Skin of body (tissue), 2 donors: ENCODE results near the gene DCUN1D1. TPM values are rescaled to one million over a fixed set of nuclear protein-coding genes. Genes with fewer than 3 reads are reported as not detected.

Source experiments
- DNase-seq: peaks from one replicate; lab custom pipeline; 2025; lab: John Stamatoyannopoulos, UW
- total RNA-seq: library from RNA; depleted of rRNA; stranded (reverse); fragments of >200 nt; gene quantifications from one replicate; pipeline ENCODE4 v1.2.3, GENCODE V29; 2014

Gene DCUN1D1
- total RNA-seq, 1 donor from 2014 or later = 36.6 TPM

DNA sequence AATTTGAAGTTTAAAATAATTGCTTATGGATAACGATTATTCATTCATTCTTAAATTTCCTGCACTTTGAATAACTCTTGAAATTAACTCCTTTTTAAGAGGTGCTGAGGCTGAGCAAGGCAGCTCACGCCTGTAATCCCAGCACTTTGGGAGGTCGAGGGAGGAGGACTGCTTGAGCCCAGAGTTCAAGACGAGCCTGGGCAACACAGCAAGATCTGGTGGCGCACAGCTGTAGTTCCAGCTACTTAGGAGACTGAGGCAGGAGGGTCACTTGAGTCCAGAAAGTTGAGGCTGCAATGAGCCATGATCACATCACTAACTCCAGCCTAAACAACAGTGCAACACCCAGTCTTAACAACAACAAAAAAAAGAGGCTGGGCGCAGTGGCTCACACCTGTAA is 8.0 kb downstream of the DCUN1D1 start:
- DNase-seq = no peak

DNA sequence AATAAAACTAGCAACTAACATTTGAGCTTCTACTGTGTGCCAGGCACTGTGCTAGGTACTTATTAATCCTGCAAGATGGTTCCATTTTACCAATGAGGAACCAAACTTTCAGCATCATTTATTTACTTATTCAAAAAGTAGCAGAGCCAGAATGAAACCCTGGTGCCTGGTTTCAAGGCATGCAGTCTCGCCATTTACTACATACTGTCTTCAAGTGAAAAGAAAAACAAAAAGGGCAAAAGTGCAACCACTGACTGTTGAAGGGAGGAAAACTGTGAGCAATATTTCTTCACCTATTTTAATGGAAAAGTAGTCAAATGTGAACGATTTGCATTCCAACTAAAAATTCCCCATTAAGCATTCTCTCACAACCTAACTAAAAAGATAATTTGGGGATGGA is 8.7 kb downstream of the DCUN1D1 start:
- no peak for DNase-seq

- DNase-seq = no peak
Measured at GRCh38 chr3:182970811-182971418, 9.4 kb downstream of the DCUN1D1 start.

DNA sequence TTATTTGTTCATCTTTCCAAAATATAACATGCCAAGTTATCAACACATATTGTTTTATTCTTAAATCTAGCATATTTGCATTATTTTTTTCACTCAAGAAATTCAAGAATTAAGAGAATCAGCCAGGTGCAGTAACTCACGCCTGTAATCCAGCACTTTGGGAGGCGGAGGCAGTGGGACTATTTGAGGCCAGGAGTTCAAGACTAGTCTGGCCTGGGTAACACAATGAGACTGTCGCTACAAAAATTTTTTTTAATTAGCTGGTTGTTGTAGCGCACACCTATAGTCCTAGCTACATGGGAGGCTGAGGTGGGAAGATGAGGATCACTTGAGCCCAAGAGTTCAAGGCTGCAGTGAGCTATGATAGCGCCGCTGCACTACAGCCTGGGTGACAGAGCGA is 10.5 kb downstream of the DCUN1D1 start:
- no peak for DNase-seq

GRCh38 chr3:182969277-182969676 is 11.1 kb downstream of the DCUN1D1 start:
- no peak for DNase-seq

DNA sequence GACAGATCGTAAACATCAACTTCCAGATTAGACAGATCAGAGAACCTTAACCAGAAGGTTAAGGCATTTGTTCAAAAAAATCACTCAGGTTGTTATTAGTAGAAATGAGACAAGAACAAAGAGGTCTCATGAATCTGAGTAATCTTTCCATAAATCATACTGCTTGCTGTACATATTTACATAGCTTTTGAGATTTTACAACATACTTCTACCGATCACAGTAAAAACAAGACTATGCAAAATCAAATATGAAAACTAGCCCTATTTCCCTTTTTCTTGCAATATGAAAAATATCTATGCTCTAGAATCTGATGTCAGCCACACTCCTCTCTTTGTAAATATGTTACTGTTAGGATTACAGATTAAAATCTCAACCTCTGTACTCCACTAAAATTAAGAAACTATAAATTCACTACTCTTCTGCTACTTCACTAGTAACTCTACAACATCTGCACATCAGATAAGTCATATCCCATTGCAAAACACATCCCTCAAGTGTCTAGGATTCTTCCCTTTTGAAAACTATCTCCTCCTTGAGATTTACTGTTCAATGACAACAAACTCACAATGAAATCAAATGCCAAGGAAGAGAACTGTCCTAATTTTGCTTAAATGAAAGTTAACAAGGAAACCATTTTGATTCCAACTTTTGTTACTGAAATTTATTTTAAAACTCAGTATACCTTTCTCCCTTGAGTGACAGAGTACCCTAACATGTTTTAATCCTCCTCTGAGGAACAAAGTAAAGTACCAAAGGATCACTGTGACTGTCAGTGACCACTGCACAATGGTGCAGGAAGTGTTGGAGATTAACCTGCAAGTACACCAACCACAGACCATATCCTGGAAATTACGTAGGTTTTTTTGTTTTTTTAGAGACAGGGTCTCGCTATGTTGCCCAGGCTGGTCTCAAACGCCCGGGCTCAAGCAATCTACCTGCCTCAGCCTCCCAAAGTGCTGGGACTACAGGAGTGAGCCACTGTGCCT is 12.8 kb downstream of the DCUN1D1 start:
- DNase-seq = no peak

DNA sequence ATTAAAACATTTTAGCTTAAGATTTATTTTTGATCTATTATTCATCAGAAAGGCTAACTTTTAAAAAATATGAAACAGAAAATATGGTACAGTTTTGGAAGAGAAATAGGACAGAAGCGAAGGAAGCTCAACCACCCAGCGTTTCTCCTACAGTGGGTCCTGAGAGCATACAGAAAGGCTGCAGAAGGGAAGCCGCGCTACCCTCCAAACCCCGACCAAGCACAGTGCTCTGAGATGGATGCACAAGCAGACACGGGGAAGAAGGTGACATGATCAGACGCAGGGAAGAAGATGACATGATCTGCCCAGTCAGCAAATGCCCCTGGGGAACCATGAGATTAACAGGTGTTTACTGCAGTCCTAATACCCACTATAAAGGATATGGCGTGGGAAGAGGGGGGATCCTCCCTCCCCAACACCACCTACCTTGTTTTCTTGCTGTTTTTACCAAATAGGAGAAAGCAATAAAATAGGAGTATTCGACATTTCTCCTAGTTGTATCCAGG is 14.4 kb downstream of the DCUN1D1 start:
- DNase-seq = no peak

GRCh38 chr3:182964179-182964578 is 16.2 kb downstream of the DCUN1D1 start:
- no peak for DNase-seq

DNA sequence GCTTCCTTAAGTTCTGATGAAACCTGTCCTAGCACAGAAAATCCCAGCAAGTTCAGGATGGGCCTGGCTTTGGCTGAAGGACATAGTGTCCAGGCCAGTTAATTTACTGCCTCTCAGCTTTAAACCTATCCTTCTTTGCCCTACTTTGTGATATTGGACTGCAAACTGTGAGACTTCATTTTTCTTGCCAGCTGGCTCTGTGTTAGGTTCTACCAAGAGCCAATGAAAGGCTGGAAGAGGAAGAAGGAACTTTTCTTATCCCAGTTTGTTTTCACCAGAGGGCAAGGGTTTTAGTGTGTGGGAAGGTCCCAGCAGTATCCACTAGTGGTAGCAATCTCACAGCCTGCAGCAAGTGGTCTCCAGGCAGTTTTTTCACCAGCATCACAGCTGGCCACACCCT is 18.2 kb downstream of the DCUN1D1 start:
- DNase-seq = no peak

DNA sequence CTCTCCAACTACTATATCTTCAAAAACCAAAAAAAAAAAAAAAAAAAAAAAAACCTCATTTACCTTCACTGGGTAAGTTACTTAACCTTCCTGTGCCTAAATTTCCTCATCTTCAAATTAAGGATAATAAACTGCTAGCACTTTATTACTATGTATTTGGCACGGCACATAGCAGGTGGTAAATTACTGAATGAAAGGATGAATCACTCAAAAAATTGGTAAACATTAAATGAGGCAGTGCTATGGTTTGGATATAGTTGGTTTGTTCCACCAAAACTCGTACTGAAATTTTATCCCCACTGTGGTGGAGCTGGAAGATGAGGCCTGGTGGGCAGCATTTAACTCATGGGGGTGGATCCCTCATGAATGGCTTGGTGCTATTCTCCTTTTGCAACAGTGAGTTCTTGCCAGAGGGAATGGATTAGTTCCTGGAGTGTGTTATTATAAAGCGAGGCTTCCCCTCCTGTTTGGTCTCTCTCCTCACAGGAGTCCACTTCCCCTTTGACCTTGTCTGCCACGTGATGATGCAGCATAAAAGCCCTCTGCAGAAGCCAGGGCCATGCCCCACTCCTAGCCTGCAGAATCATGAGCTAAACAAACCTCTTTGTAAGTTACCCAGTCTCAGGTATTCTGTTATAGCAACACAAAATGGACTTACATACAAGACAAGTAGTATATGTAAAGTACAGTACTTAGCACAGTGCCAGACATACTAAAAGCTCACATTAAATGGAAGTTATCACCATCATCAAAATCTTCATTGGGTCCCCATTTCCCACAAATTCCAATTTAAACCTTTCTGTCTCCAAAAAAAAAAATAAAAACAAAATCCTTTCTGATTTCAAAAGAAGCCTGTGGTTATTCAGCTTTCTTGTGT is 20.6 kb downstream of the DCUN1D1 start:
- DNase-seq = no peak

GRCh38 chr3:182957676-182958266 is 22.6 kb downstream of the DCUN1D1 start:
- no peak for DNase-seq

GRCh38 chr3:182957226-182957625 is 23.1 kb downstream of the DCUN1D1 start:
- DNase-seq = no peak

DNA sequence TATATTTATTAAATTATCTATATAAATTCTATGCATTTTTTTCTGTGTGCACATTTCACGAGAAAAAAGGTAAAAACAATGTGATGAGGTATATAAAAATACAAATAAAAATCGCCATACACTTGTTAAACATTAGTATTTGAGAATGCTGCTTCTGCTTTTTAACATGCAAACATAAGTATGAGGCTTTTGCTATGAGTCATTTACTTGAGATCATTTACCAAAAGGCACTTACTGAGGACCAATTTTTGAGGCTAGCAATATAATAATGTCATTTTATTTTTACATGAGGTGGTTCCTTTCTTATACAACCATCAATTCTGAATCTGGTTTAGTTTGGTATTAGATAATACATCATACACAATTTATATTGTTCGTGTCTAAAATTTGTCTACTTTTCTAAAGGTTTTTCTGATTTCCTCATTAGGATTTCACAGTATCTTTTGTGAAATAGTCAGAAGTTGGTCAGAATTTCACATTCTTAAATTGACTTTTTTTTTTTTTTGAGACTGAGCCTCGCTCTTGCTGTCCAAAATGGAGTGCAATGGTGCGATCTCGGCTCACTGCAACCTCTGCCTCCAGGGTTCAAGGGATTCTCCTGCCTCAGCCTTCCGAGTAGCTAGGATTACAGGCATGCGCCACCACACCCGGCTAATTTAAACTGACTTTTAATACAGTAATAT is 25.6 kb downstream of the DCUN1D1 start:
- DNase-seq = no peak

GRCh38 chr3:182949688-182950087 is 30.6 kb downstream of the DCUN1D1 start:
- DNase-seq = no peak

- no peak for DNase-seq
Measured at GRCh38 chr3:182948305-182948704, 32.0 kb downstream of the DCUN1D1 start.

- DNase-seq = no peak
Measured at GRCh38 chr3:182947888-182948287, 32.5 kb downstream of the DCUN1D1 start.

- no peak for DNase-seq
Measured at GRCh38 chr3:182941719-182942118, 38.6 kb downstream of the DCUN1D1 start.

DNA sequence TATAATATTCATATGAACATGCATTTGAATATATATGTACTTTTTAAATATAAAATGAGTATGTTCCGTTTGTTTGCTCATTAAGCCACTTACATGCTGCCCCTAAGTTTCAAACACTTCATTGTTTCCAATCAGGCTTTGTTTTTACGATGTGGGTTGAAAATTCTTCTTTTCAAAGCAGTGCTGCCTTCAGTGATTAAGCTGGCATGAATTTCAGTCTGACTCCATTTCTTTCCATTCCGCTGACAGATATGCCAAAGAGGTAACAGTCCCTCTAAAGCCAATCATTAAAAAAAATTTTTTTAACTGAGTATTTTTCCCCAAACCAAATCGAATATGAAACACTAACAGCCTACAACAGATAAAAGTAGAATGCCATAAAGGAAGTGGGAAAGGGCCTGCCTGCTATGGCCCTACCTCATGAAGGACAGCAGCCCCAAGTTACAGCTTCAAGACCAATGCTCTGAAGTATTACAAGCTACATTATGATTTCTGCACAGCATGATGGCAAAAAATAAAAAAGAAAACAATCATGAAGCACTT is 40.0 kb downstream of the DCUN1D1 start:
- DNase-seq = no peak

- DNase-seq = no peak
Measured at GRCh38 chr3:182937293-182938051, 42.9 kb downstream of the DCUN1D1 start.

DNA sequence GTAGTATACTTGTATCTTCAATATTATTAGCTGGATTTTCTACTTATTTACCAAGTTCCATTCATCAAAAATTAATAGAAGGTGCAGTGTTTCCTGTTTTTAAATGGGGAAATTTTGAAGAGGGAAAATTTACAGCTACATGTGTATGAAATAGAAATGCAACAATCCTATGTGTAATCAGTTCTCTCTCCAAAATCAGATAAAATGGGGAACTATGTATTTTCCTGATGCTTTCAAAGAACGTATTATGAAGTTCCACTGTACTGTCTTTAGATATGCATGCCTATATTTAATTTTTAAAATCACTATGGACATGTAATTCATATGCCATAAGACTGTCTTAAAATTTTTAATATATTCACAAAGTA is 43.4 kb downstream of the DCUN1D1 start:
- DNase-seq = no peak
